Stimulated activated CD4-positive, alpha-beta T cell treated with anti-CD3 and anti-CD28 coated beads, TNF-alpha, amount 100 ng/mL, for 1 hour (primary cell): ENCODE results near the gene DDX47.
"Not testable (repeated sequence)": the region's sequence is repeated elsewhere in the genome, so short reads cannot be mapped to it uniquely, and the experiment has no call there.

Experiments used
- DNase-seq, 3 donors: peaks; one replicate each; pipeline ENCODE4 v3.0.0-alpha.2; 2020; ENCODE audit warnings: low read depth in 3 of 3, low spot score in 1 of 3

Gene DDX47

GRCh38 chr12:12796928-12797793 is 16.0 kb upstream of the DDX47 start:
- DNase-seq = no peak

GRCh38 chr12:12797794-12798152 is 15.4 kb upstream of the DDX47 start:
- no peak for DNase-seq

DNA sequence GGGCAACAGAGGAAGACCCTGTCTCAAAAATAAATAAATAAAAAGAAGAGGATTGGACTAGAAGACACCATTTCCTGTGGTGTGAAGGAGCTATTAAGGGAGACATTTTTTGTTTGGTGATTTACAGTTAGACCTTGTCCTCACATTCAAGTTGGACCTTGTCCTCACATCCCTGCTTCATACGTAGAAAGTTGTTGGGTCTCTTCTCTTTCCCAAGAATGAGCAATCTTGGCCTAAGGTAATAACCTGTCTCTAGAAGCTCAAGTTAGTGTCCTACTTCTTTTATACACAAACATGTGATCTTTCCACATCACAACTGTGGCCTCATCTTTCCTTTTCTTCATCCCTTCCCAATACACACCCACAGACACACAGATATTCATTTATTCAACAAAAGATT is 14.7 kb upstream of the DDX47 start:
- DNase-seq = no peak

DNA sequence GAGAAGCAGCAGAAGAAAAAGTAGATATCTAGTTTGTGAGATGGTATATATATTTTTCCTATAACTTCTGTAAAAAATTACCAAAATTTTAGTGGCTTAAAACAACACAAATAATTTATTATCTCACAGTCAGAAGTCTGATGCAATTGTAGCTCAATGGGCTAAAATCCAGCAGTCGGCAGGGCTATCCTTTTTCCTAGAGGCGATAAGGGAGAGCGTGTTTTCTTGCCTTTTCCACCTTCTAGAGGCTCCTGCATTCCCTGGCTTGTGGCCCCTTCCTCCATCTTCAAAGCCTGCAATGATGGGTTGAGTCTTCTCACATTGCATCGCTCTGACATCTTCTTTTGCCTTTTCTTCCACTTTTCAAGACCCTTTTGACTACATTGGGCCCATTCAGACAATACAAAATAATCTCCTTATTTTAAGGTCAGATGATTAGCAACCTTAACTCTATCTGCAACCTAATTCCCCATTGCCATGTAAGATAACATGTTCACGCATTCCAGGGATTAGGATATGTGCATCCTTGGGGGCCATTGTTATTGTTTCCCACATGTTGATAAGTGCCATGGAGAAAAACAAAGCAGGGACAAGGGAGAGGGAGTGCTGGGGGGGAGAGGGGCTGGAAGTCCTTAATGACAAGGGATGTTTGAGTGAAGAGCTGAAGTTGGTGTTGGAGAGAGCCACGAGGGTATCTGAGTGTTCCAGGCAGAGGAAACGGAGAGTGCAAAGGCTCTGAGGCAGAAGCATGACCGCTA is 13.8 kb upstream of the DDX47 start:
- DNase-seq = no peak

DNA sequence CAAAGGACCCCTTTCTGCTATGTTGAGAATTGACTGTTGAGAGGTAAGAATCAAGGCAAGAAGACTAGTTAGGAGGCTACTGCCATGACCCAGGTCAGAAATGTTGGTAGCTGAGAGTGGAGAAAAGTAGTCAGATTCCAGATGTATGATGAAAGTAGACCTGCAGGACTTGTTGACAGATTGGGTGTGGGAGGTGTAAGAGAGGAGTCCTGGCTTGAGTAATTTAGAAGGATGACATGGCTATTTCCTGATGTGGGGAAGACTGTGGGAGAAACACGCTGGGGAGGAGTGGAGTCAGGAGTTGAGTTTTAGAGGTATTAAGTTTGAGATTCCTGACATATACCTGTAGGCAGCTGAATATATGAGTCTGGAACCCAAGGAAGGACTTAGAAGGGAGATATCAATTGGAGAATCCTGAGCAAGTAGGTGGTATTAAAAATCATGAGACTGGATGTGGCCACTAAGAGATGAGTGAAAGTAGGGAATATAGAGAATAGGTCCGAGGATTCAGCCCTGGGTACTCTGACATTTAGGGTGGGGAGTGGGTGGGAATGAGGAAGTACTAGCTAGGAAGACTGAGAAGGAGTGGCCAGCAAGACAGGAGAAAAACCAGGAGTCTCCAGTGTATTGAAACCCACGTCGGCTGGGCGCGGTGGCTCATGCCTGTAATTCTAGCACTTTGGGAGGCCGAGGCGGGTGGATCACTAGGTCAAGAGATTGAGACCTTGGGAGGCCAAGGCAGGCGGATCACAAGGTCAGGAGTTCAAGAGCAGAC is 12.6 kb upstream of the DDX47 start:
- no peak for DNase-seq

GRCh38 chr12:12801656-12802055 is 11.5 kb upstream of the DDX47 start:
- DNase-seq = not testable (repeated sequence)

DNA sequence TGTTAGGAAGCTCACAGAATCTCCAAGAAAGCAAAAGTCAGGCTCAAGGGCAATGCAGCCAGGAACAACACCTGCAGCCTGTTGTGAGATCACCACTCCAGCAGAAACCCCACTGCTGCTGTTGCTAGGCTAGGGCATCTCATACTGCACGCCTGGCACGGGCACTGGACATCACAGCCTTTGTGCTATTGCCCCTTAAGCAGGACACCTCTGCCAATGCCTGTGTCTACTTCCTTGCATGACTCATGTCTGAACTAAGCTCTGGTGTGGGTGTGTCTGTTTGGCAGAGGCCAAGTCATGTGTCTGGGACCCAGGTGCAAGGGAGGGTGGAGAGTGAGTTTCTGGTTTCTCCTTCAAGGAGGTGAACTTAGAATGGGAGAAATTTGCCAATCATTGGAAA is 10.0 kb upstream of the DDX47 start:
- DNase-seq = peak in 1 of 3 donors; percentile 9

DNA sequence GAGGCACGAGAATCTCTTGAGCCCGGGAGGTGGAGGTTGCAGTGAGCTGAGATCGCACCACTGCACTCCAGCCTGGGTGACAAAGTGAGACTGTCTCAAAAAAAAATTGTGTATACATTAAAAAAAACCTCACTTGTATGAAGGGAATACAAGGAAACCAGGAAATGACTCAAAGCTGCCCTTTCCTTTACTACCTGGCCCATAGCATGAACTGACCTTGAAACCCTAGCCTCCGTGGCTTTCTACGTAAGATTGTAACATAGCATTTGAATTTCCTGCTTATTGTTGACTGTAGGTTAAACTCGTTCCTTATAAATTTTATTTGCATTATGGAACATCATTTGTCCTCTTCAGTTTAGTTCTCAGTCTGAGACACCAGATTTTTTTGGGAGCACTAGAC is 9.1 kb upstream of the DDX47 start:
- no peak for DNase-seq

GRCh38 chr12:12804432-12804886 is 8.7 kb upstream of the DDX47 start:
- DNase-seq = no peak

GRCh38 chr12:12806784-12807516 is 6.2 kb upstream of the DDX47 start:
- no peak for DNase-seq

DNA sequence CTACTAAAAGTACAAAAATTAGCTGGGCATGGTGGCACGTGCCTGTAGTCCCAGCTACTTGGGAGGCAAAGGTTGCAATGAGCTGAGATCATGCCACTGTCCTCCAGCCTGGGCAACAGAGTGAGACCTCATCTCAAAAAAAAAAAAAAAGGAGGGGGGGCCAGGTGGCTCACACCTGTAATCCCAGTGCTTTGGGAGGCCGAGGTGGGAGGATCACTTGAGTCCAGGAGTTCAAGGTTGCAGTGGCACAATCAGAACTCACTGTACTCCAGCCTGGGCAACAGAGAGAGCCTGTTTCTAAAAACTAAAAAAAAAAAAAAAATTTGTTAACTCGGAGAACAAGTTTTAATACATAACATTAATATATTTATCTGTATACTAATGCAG is 5.6 kb upstream of the DDX47 start:
- DNase-seq = not testable (repeated sequence)

DNA sequence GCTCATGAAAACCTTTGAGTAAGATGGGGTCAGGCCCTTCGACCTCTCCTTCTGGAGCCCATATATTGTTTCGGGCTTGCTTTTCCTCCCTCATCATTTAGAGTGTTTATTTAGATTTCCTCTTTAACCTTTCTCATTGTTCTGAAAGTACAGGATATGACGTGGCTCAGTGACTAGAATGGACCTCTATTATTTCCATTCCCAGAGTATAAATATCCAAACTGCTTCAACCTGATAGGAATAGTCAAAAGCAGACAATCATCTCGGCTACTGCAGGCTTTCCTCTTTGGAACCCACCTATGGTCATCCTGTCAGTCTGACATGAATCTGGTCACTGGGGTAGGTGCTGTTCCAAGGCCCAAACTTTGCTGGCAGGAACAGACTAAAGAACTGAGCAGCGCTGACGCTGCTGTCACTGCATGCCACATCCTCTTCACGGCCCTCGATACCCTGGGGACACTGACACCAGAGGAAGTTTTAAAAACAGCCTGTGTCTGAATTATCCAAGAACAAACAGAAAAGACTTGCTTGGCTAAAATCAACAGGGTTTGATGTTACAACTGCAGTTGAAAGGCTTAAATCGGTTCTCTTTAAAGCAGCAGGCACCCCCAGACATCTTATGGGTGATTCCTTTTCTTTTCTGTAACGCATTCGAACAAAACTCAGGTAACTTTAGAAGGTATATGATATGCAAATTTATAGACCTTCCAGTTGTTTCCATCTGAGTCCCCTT is 5.0 kb upstream of the DDX47 start:
- peak; percentile 13 to 27 (median 21) for DNase-seq

DNA sequence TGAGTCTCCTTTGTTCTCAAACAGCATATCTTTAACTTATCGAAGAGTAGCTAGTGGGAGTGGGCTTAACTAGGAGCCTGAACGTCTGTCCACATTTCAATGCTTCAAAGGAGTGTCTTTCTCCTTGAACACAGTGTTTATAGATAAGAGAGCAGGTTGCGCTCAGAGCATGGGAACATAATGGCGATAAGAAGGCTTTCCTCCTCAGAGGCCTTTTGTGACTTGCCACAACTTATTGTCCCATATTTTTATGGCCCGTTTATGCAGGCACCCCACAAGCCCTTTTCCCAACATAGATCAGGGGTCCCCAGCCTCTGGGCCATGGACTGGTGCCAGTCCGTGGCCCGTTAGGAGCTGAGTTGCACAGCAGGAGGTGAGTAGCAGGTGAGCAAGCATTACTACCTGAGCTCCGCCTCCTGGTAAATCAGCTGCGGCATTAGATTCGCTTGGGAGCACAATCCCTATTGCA is 2.6 kb upstream of the DDX47 start:
- DNase-seq = no peak

DNA sequence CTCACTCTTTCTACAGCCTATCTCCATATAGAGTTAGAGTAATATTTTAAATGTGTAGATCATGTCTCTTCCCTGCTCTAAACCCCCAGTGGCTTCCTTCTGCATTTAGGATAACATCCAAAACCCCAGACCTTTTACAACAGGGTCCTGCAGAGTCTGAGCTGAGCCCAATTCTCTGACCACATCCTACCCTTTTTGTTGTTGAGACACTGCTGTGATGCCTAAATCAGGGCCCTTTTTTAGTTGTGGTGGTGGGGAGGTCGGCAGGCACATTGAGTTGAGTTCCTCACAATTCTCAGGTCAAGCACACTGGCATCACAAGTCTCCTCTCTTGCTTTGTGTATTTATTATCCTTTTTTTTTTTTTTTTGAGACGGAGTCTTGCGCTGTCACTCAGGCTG is 1.8 kb upstream of the DDX47 start:
- no peak for DNase-seq

GRCh38 chr12:12812174-12812573 is 972 bp upstream of the DDX47 start:
- no peak for DNase-seq

DNA sequence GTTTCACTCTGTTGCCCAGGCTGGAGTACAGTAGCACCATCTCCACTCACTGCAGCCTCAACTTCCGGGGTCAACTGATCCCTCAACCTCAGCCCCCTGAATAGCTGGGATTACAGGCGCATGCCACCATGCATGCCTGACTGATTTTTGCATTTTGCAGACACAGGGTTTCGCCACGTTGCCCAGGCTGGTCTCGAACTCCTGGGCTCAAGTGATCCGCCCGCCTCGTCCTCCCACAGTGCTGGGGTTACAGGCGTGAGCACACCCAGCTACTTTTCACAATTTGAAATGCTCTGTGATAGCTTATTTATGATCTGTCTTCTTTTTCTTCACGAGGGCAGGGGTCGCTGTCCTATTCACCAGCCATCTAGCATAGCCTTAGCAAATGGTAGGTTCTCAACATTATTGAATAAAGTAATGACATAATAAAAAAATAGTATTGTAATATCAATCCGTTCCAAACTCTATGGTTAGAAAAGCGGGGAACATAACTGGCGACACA is 477 bp upstream of the DDX47 start:
- no peak for DNase-seq

GRCh38 chr12:12817616-12818015 is 4.5 kb downstream of the DDX47 start:
- no peak for DNase-seq

- DNase-seq = no peak
Observed at GRCh38 chr12:12818701-12819100, 5.6 kb downstream of the DDX47 start.

- no peak for DNase-seq
Observed at GRCh38 chr12:12819221-12819620, 6.1 kb downstream of the DDX47 start.

DNA sequence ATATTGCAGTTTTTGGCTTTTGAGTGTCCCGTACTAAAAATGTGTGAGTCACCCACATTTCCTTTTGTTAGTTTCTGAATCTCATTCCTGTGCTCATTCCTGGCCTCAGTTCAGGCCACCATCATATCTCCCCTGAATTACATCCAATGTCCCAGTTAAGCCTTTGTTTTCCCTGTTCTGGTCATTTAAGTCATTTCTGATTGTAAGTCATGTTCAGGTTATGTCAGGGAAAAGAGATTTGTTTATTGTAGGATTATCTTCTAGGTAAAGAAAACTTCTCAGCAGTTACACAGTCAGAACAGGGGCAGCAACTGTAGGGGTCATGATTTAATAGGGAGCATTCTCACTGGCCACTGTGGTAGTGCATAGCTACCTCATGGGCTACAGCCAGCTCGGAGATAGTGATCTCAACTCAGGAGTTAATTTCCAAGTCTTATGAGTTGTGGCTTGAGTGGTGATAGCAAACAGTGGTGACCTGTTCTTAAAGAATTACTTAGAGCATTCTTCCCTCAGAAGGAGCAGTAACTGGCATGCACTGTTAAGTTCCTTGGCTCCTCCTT is 6.7 kb downstream of the DDX47 start:
- no peak for DNase-seq
